HepG2 (cell line): ENCODE measurements around the gene CAMK2N2. TPM values are rescaled to one million over a fixed set of nuclear protein-coding genes. Genes with fewer than 3 reads are reported as not detected.

ENCODE experiments used
- ATAC-seq: fragments of 200-7000 bp; cut with Tn5 transposase; 3 replicates; pipeline ENCODE4 v1.9.1; 2020; ENCODE audit warnings: mild to moderate bottlenecking, moderate library complexity
- BruUV-seq: library from RNA; stranded (reverse); fragments of 400-500 nt; replicated peaks from 2 replicates; lab custom pipeline; 2021; lab: Mats Ljungman, UMichigan
- CTCF ChIA-PET: fragments of 300-600 bp; formaldehyde crosslinking; extraction: SDS; loops from one replicate; lab custom pipeline; 2021; ENCODE audit warnings: low total read pairs, inconsistent platforms, low intra/inter-chr PET ratio; lab: Yijun Ruan, JAX
- POLR2A ChIA-PET: fragments of 350-600 bp; sonication (Branson Sonifier 250); formaldehyde crosslinking; loops from one replicate; lab custom pipeline; 2020; ENCODE audit warnings: antibody characterized with exemption, inconsistent platforms; lab: Yijun Ruan, JAX
- DNase-seq: peaks from one replicate; pipeline ENCODE4 v3.0.0-alpha.2; 2015; ENCODE audit warnings: low spot score
- FAIRE-seq: peaks from 3 replicates; lab custom pipeline; 2011; peaks lifted over from hg19 to GRCh38; lab: Jason Lieb, UNC
- H2AFZ ChIP-seq: one replicate; pipeline ENCODE4 v1.6.1; 2011; ENCODE audit warnings: low read length, inconsistent platforms
- H3K27ac ChIP-seq: fragments of 300-600 bp; 3 replicates; pipeline ENCODE4 v1.8.0; 2011; ENCODE audit warnings: mixed run types, mild to moderate bottlenecking, mixed read lengths, low read length, inconsistent platforms; ENCODE audit not compliant: insufficient read depth; ENCODE audit errors: extremely low read length
- H3K27me3 ChIP-seq, 2 experiments: fragments of 200-600 bp in 1 of 2; 2 replicates in 1 of 2; 3 replicates in 1 of 2; pipeline versions ENCODE4 v1.6.0 to v1.8.0; 2011; ENCODE audit warnings: low read length in 2 of 2, mild to moderate bottlenecking in 2 of 2, moderate library complexity in 2 of 2, inconsistent platforms in 1 of 2; ENCODE audit not compliant: insufficient read depth in 2 of 2, control insufficient read depth in 1 of 2
- H3K36me3 ChIP-seq, 2 experiments: fragments of 200-600 bp in 1 of 2; replicated peaks in 1 of 2; 2 replicates in 1 of 2; 3 replicates in 1 of 2; pipeline versions ENCODE4 v1.5.1 to v1.8.0; 2011; ENCODE audit warnings: low read length in 2 of 2, inconsistent platforms in 1 of 2; ENCODE audit not compliant: insufficient read depth in 2 of 2, control insufficient read depth in 1 of 2
- H3K4me1 ChIP-seq: 2 replicates; pipeline ENCODE4 v1.5.1; 2012; ENCODE audit warnings: low read length, inconsistent platforms; ENCODE audit not compliant: insufficient read depth
- H3K4me2 ChIP-seq: 2 replicates; pipeline ENCODE4 v1.6.0; 2011; ENCODE audit warnings: low read depth, low read length, inconsistent platforms
- H3K4me3 ChIP-seq, 3 experiments: fragments of 200-600 bp in 1 of 3; sonication (generic), shearing (Covaris generic) in 1 of 3; replicated peaks in 1 of 3; 2 replicates each; pipeline ENCODE4 v1.5.1; 2011 to 2016; ENCODE audit warnings: low read length in 3 of 3, inconsistent platforms in 2 of 3, low read depth in 2 of 3, mild to moderate bottlenecking in 2 of 3, control low read depth in 1 of 3, mixed read lengths in 1 of 3; ENCODE audit not compliant: insufficient read depth in 1 of 3
- H3K79me2 ChIP-seq: one replicate; pipeline ENCODE4 v1.6.1; 2011; ENCODE audit warnings: low read length, inconsistent platforms; ENCODE audit not compliant: insufficient read depth
- H3K9ac ChIP-seq: 2 replicates; pipeline ENCODE4 v1.6.0; 2011; ENCODE audit warnings: mild to moderate bottlenecking, low read depth, low read length, inconsistent platforms; ENCODE audit not compliant: insufficient read depth
- H3K9me3 ChIP-seq: 2 replicates; pipeline ENCODE4 v1.5.1; 2012; ENCODE audit warnings: mild to moderate bottlenecking, low read length
- H4K20me1 ChIP-seq: 2 replicates; pipeline ENCODE4 v1.6.0; 2011; ENCODE audit warnings: inconsistent platforms, mild to moderate bottlenecking, low read length, moderate library complexity; ENCODE audit not compliant: insufficient read depth
- ETS1 ChIP-seq: sonication (generic); formaldehyde crosslinking; IDR thresholded peaks from 2 replicates; pipeline ENCODE4 v1.4.0; 2020; ENCODE audit warnings: missing genetic modification reagents
- HNF4G ChIP-seq, 2 experiments: sonication (generic) in 1 of 2; formaldehyde crosslinking in 1 of 2; IDR thresholded peaks; 2 replicates each; pipeline versions ENCODE4 v1.4.0 to v1.6.1; 2011 to 2020; ENCODE audit warnings: borderline replicate concordance in 2 of 2, low read depth in 2 of 2, mild to moderate bottlenecking in 2 of 2, low read length in 1 of 2, missing genetic modification reagents in 1 of 2, moderate library complexity in 1 of 2
- KDM5B ChIP-seq: sonication (generic); formaldehyde crosslinking; IDR thresholded peaks from 2 replicates; pipeline ENCODE4 v1.4.0; 2020; ENCODE audit warnings: missing genetic modification reagents, mild to moderate bottlenecking, borderline replicate concordance
- KLF13 ChIP-seq: sonication (generic); formaldehyde crosslinking; IDR thresholded peaks from 2 replicates; pipeline ENCODE4 v1.4.0; 2020; ENCODE audit warnings: mild to moderate bottlenecking, missing genetic modification reagents
- MEIS1 ChIP-seq: sonication (generic); formaldehyde crosslinking; IDR thresholded peaks from 2 replicates; pipeline ENCODE4 v1.9.0; 2021; ENCODE audit warnings: mild to moderate bottlenecking, missing genetic modification reagents, moderate library complexity, borderline replicate concordance
- NFIC ChIP-seq: IDR thresholded peaks from 2 replicates; pipeline ENCODE4 v1.6.1; 2012; ENCODE audit warnings: mild to moderate bottlenecking, low read length, inconsistent platforms
- NKX3-1 ChIP-seq: sonication (generic); formaldehyde crosslinking; IDR thresholded peaks from 2 replicates; pipeline ENCODE4 v1.5.0; 2020; ENCODE audit warnings: missing genetic modification reagents
- TAF1 ChIP-seq: sonication (generic); formaldehyde crosslinking; IDR thresholded peaks from 2 replicates; pipeline ENCODE4 v1.4.0; 2020; ENCODE audit warnings: missing genetic modification reagents
- ZFP37 ChIP-seq: sonication (generic); formaldehyde crosslinking; IDR thresholded peaks from 2 replicates; pipeline ENCODE4 v1.4.0; 2020; ENCODE audit warnings: missing genetic modification reagents, borderline replicate concordance
- ZNF329 ChIP-seq: sonication (generic); formaldehyde crosslinking; IDR thresholded peaks from 2 replicates; pipeline ENCODE4 v1.9.0; 2021; ENCODE audit warnings: low read depth, mild to moderate bottlenecking, missing genetic modification reagents
- ZNF513 ChIP-seq: sonication (generic); formaldehyde crosslinking; conservative IDR thresholded peaks from 2 replicates; pipeline ENCODE4 v1.5.0; 2020; ENCODE audit warnings: missing genetic modification reagents
- ZNF547 ChIP-seq: sonication (generic); formaldehyde crosslinking; IDR thresholded peaks from 2 replicates; pipeline ENCODE4 v1.5.1; 2020; ENCODE audit warnings: mild to moderate bottlenecking, missing genetic modification reagents
- ZNF562 ChIP-seq: sonication (generic); formaldehyde crosslinking; IDR thresholded peaks from 2 replicates; pipeline ENCODE4 v1.8.0; 2022; ENCODE audit warnings: missing genetic modification reagents, borderline replicate concordance
- ZNF619 ChIP-seq: sonication (generic); formaldehyde crosslinking; IDR thresholded peaks from 2 replicates; pipeline ENCODE4 v1.4.0; 2020; ENCODE audit warnings: mild to moderate bottlenecking, missing genetic modification reagents
- ZNF784 ChIP-seq: sonication (generic); formaldehyde crosslinking; IDR thresholded peaks from 2 replicates; pipeline ENCODE4 v1.5.1; 2020; ENCODE audit warnings: missing genetic modification reagents, mild to moderate bottlenecking, borderline replicate concordance
- WGBS: methylation state at CpG from one replicate; pipeline ENCODE4 v1.1.6; 2017; ENCODE audit warnings: low lambda C conversion rate; 5-methylcytosine and 5-hydroxymethylcytosine counted together
- in situ Hi-C: cut with HindIII; loops from 2 replicates; pipeline ENCODE4 v1.10.0; 2017; ENCODE audit warnings: low pct_unique_long_range_greater_than_20kb; ENCODE audit not compliant: extremely low pct_ligation_motif_present
- intact Hi-C: fragments of 100-400 bp; cut with micrococcal nuclease; formaldehyde crosslinking; loops from one replicate; pipeline ENCODE4 v1.10.0; 2022; ENCODE audit not compliant: unreplicated experiment
- polyA plus RNA-seq, 8 experiments: library from polyadenylated mRNA; depleted of rRNA in 3 of 8; stranded (reverse) in 7 of 8; unstranded in 1 of 8; fragments of >200 nt; fragmentation: Illumina TruSeq in 4 of 8; extraction: Trizol in 4 of 8; gene quantifications; 2 replicates each; pipeline versions ENCODE4 v1.2.1 to v1.2.3, GENCODE V29; 2011 to 2016; ENCODE audit warnings: low read depth in 4 of 8, missing spikeins in 1 of 8, mixed read lengths in 1 of 8; ENCODE audit not compliant: insufficient read depth in 1 of 8
- total RNA-seq, 5 experiments: library from RNA; depleted of rRNA; stranded (reverse); fragments of >200 nt; fragmentation: Illumina TruSeq; extraction: Trizol; gene quantifications; 2 replicates each; pipeline ENCODE4 v1.2.3, GENCODE V29; 2016; ENCODE audit warnings: low read depth in 1 of 5
- TF ChIP-seq, protein P1 (sequence below), 2 experiments: sonication (generic) in 1 of 2; formaldehyde crosslinking in 1 of 2; IDR thresholded peaks; 2 replicates each; pipeline versions ENCODE4 v1.5.1 to v1.6.1; 2011 to 2020; ENCODE audit warnings: borderline replicate concordance in 1 of 2, low read depth in 1 of 2, low read length in 1 of 2, mild to moderate bottlenecking in 1 of 2, missing genetic modification reagents in 1 of 2, moderate library complexity in 1 of 2

The CAMK2N2 gene
- total and polyA plus RNA-seq, 2 of the 13 experiments (the other 11 are each of a cell fraction or from before 2014, with no cell fraction given) = 0.12 to 0.27 TPM

- TF ChIP-seq ZFP37 (CRISPR knock-in tag) (no peak), MEIS1 (CRISPR knock-in tag) (no peak)
Observed at GRCh38 chr3:184236636-184237035, 24.7 kb downstream of the CAMK2N2 start (continued).

GRCh38 chr3:184236033-184236410 is 25.3 kb downstream of the CAMK2N2 start:
- in situ Hi-C loops = no loop called here
- 16% methylated on average over 9 of the region's 14 CpGs for WGBS
- H2AFZ ChIP-seq = no peak overlapping the region
- DNase-seq (no peak), ATAC-seq (no peak), FAIRE-seq (no peak)
- POLR2A ChIA-PET = no interaction called here
- intact Hi-C loops = no loop called here
- H3K27me3 ChIP-seq = peaks cover 15 to 78% of the 10 kb centered on the region in 2 experiments; a peak in 4 of 5 replicates
- no peak overlapping the region for H3K9ac ChIP-seq
- H4K20me1 ChIP-seq = no peaks in the 10 kb centered on the region; the same call in 1 of the 2 replicates
- no peak overlapping the region for H3K27ac ChIP-seq
- H3K79me2 ChIP-seq = no peaks in the 10 kb centered on the region
- H3K9me3 ChIP-seq = no peaks in the 10 kb centered on the region
- H3K4me1 ChIP-seq = peaks cover 3% of the 10 kb centered on the region; the same call in 1 of the 2 replicates
- no peak overlapping the region for H3K4me2 ChIP-seq
- no TSS peak for BruUV-seq
- H3K36me3 ChIP-seq = no peaks in the 10 kb centered on the region
- H3K4me3 ChIP-seq = no peak overlapping the region
- CTCF ChIA-PET = no interaction called here
- TF ChIP-seq ZNF513 (no peak), KLF13 (CRISPR knock-in tag) (no peak), ZNF547 (CRISPR knock-in tag) (no peak), ZNF784 (no peak), ZNF619 (CRISPR knock-in tag) (no peak), NKX3-1 (no peak), ZNF562 (CRISPR knock-in tag) (no peak), TAF1 (no peak), HNF4G (IDR thresholded peaks at IDR 0.05; ENCODE audit: borderline replicate concordance, low read depth, low read length) (no peak), HNF4G (CRISPR knock-in tag; IDR thresholded peaks at IDR 0.05; ENCODE audit: borderline replicate concordance, low read depth) (no peak), NFIC (no peak), ZNF329 (CRISPR knock-in tag) (no peak), ETS1 (CRISPR knock-in tag) (no peak), KDM5B (CRISPR knock-in tag) (no peak)
- TF ChIP-seq, protein P1, sequence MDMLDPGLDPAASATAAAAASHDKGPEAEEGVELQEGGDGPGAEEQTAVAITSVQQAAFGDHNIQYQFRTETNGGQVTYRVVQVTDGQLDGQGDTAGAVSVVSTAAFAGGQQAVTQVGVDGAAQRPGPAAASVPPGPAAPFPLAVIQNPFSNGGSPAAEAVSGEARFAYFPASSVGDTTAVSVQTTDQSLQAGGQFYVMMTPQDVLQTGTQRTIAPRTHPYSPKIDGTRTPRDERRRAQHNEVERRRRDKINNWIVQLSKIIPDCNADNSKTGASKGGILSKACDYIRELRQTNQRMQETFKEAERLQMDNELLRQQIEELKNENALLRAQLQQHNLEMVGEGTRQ (IDR thresholded peaks at IDR 0.05; ENCODE audit: low read depth, low read length) = no peak
- TF ChIP-seq, protein P1 (CRISPR knock-in tag; IDR thresholded peaks at IDR 0.05; ENCODE audit: borderline replicate concordance) = no peak
